NOMO-1 treated with DMSO at 0.1 percent for 48 hours (cell line): Measurements from ENCODE around the gene BICD2.
"Not testable (repeated sequence)": the region's sequence is repeated elsewhere in the genome, so short reads cannot be mapped to it uniquely, and the experiment has no call there.

Source experiments
- DNase-seq: peaks from one replicate; lab custom pipeline; 2025; ENCODE audit not compliant: unreplicated experiment; lab: John Stamatoyannopoulos, UW

The BICD2 gene

GRCh38 chr9:92771309-92771708, 6.7 kb upstream of the BICD2 start:
- no peak for DNase-seq

GRCh38 chr9:92770360-92770995, 5.8 kb upstream of the BICD2 start:
- DNase-seq = peak; percentile 64

GRCh38 chr9:92769990-92770359, 5.3 kb upstream of the BICD2 start:
- no peak for DNase-seq

GRCh38 chr9:92769286-92769685, 4.7 kb upstream of the BICD2 start:
- DNase-seq = peak; percentile 1

- not testable (repeated sequence) for DNase-seq
Measured at GRCh38 chr9:92768816-92769215, 4.2 kb upstream of the BICD2 start.

- DNase-seq = no peak
Measured at GRCh38 chr9:92767066-92768054, 2.7 kb upstream of the BICD2 start.

GRCh38 chr9:92764988-92765936, 629 bp upstream of the BICD2 start:
- DNase-seq = peak; percentile 93

GRCh38 chr9:92763721-92764380, 782 bp downstream of the BICD2 start:
- DNase-seq = peak; percentile 37

- DNase-seq = no peak
Measured at GRCh38 chr9:92762781-92763708, 1.6 kb downstream of the BICD2 start.

- no peak for DNase-seq
Measured at GRCh38 chr9:92762196-92762595, 2.4 kb downstream of the BICD2 start.

GRCh38 chr9:92761686-92762085, 2.9 kb downstream of the BICD2 start:
- no peak for DNase-seq

GRCh38 chr9:92760494-92760893, 4.1 kb downstream of the BICD2 start:
- DNase-seq = no peak

- DNase-seq = no peak
Measured at GRCh38 chr9:92760070-92760469, 4.6 kb downstream of the BICD2 start.

- DNase-seq = no peak
Measured at GRCh38 chr9:92759446-92759845, 5.2 kb downstream of the BICD2 start.

GRCh38 chr9:92756792-92757191, 7.8 kb downstream of the BICD2 start:
- no peak for DNase-seq

GRCh38 chr9:92754091-92754745, 10.4 kb downstream of the BICD2 start:
- DNase-seq = peak; percentile 67

- no peak for DNase-seq
Measured at GRCh38 chr9:92752812-92753404, 11.7 kb downstream of the BICD2 start.

- peak; percentile 12 for DNase-seq
Measured at GRCh38 chr9:92749934-92750315, 14.7 kb downstream of the BICD2 start.
